K562 (cell line): ENCODE results near the gene SKP2. TPM values are rescaled to one million over a fixed set of nuclear protein-coding genes. Genes with fewer than 3 reads are reported as not detected.

Experiments
- BRD9 ChIP-seq: fragments of 450-650 bp; IDR thresholded peaks from 2 replicates; pipeline ENCODE4 v1.6.1; 2018; ENCODE audit warnings: low read depth; ENCODE audit not compliant: partially characterized antibody
- CBX1 ChIP-seq: sonication (generic); IDR thresholded peaks from 2 replicates; pipeline ENCODE4 v1.6.1; 2016; ENCODE audit warnings: antibody characterized with exemption, low read depth, mild to moderate bottlenecking
- ELF2 ChIP-seq: fragments of 250-450 bp; sonication (Bioruptor Pico); IDR thresholded peaks from 2 replicates; pipeline ENCODE4 v1.5.0; 2021; ENCODE audit warnings: mild to moderate bottlenecking
- GATA2 ChIP-seq: sonication (generic); formaldehyde crosslinking; IDR thresholded peaks from 2 replicates; pipeline ENCODE4 v1.4.0; 2020; ENCODE audit warnings: mild to moderate bottlenecking, missing genetic modification reagents
- HDAC8 ChIP-seq: fragments of 450-650 bp; IDR thresholded peaks from 2 replicates; pipeline ENCODE4 v1.6.1; 2016; ENCODE audit warnings: mild to moderate bottlenecking, missing genetic modification characterization, moderate library complexity, missing compliant biosample characterization
- KDM4B ChIP-seq, 2 experiments: fragments of 450-650 bp in 1 of 2; sonication (generic) in 1 of 2; IDR thresholded peaks; 2 replicates each; pipeline ENCODE4 v1.6.1; 2016 to 2017; ENCODE audit warnings: borderline replicate concordance in 2 of 2, antibody characterized with exemption in 1 of 2, low read depth in 1 of 2, mild to moderate bottlenecking in 1 of 2
- MBD2 ChIP-seq: sonication (generic); IDR thresholded peaks from 2 replicates; pipeline ENCODE4 v1.6.1; 2016; ENCODE audit warnings: low read depth, borderline replicate concordance
- PTBP1 ChIP-seq: fragments of 200-400 bp; formaldehyde crosslinking; IDR thresholded peaks from 2 replicates; pipeline ENCODE4 v1.6.1; 2017; ENCODE audit warnings: low read depth, low read length
- SMARCE1 ChIP-seq: fragments of 450-650 bp; IDR thresholded peaks from 2 replicates; pipeline ENCODE4 v1.7.1; 2016; ENCODE audit warnings: mild to moderate bottlenecking
- SREBF1 ChIP-seq: fragments of 150-350 bp; IDR thresholded peaks from 2 replicates; pipeline ENCODE4 v1.6.1; 2014; ENCODE audit warnings: antibody characterized with exemption, low read depth, low read length, borderline replicate concordance
- TCF3 ChIP-seq: sonication (generic); formaldehyde crosslinking; IDR thresholded peaks from 2 replicates; pipeline ENCODE4 v1.4.0; 2020; ENCODE audit warnings: mild to moderate bottlenecking, missing genetic modification reagents
- ZBED1 ChIP-seq: IDR thresholded peaks from 2 replicates; pipeline ENCODE4 v1.6.1; 2014
- ZNF311 ChIP-seq: fragments of 250-450 bp; sonication (Bioruptor Pico); IDR thresholded peaks from 2 replicates; pipeline ENCODE4 v1.4.0; 2020; ENCODE audit warnings: mild to moderate bottlenecking, moderate library complexity
- ZNF408 ChIP-seq: fragments of 250-450 bp; sonication (Bioruptor Pico); IDR thresholded peaks from 2 replicates; pipeline ENCODE4 v1.4.0; 2020; ENCODE audit warnings: low read depth, mild to moderate bottlenecking, moderate library complexity
- ZNF766 ChIP-seq: fragments of 200-800 bp; sonication (Bioruptor generic); conservative IDR thresholded peaks from 2 replicates; pipeline ENCODE4 v1.6.1; 2016; ENCODE audit warnings: missing genetic modification characterization, missing compliant biosample characterization
- polyA plus RNA-seq, 8 experiments: library from polyadenylated mRNA; depleted of rRNA in 4 of 8; stranded (reverse) in 5 of 8; unstranded in 3 of 8; fragments of >200 nt; fragmentation: Nextera tagmentation in 2 of 8; fragmentation: Illumina TruSeq in 1 of 8; extraction: Ambion mirVana in 2 of 8; extraction: Trizol in 1 of 8; gene quantifications; 2 replicates each; pipeline versions ENCODE4 v1.2.1 to v1.2.3, GENCODE V29; 2011 to 2014; ENCODE audit warnings: inconsistent platforms in 1 of 8, missing spikeins in 1 of 8
- total RNA-seq, 7 experiments: library from RNA; depleted of rRNA in 6 of 7; stranded (reverse); fragments of >200 nt in 6 of 7; fragmentation: Illumina TruSeq in 2 of 7; extraction: Trizol in 2 of 7; gene quantifications; 2 replicates each; pipeline versions ENCODE4 v1.2.1 to v1.2.3, GENCODE V29; 2011 to 2021; ENCODE audit warnings: low replicate concordance in 1 of 7
- TF ChIP-seq, protein P1 (sequence below): fragments of 250-450 bp; sonication (Bioruptor Pico); IDR thresholded peaks from 2 replicates; pipeline ENCODE4 v1.4.0; 2020; ENCODE audit warnings: mild to moderate bottlenecking, moderate library complexity, borderline replicate concordance
- TF ChIP-seq, protein P2 (sequence below): fragments of 250-450 bp; sonication (Bioruptor Pico); IDR thresholded peaks from 2 replicates; pipeline ENCODE4 v1.5.0; 2020; ENCODE audit warnings: mild to moderate bottlenecking
- TF ChIP-seq, protein P3 (sequence below): fragments of 450-650 bp; formaldehyde crosslinking; IDR thresholded peaks from 2 replicates; pipeline ENCODE4 v1.4.0; 2020; ENCODE audit warnings: mild to moderate bottlenecking, moderate library complexity
- TF ChIP-seq, protein P4 (sequence below): fragments of 250-450 bp; sonication (Bioruptor Pico); IDR thresholded peaks from 2 replicates; pipeline ENCODE4 v1.5.1; 2021; ENCODE audit warnings: mild to moderate bottlenecking
- TF ChIP-seq, protein P5 (sequence below): sonication (generic); formaldehyde crosslinking; IDR thresholded peaks from 2 replicates; pipeline ENCODE4 v1.8.0; 2022; ENCODE audit warnings: mild to moderate bottlenecking, missing genetic modification reagents

SKP2 gene
- total and polyA plus RNA-seq, 9 of the 15 experiments (the other 6 are each of a cell fraction or from before 2014, with no cell fraction given), result 30.0 to 97.5 (median 80.8) TPM

DNA sequence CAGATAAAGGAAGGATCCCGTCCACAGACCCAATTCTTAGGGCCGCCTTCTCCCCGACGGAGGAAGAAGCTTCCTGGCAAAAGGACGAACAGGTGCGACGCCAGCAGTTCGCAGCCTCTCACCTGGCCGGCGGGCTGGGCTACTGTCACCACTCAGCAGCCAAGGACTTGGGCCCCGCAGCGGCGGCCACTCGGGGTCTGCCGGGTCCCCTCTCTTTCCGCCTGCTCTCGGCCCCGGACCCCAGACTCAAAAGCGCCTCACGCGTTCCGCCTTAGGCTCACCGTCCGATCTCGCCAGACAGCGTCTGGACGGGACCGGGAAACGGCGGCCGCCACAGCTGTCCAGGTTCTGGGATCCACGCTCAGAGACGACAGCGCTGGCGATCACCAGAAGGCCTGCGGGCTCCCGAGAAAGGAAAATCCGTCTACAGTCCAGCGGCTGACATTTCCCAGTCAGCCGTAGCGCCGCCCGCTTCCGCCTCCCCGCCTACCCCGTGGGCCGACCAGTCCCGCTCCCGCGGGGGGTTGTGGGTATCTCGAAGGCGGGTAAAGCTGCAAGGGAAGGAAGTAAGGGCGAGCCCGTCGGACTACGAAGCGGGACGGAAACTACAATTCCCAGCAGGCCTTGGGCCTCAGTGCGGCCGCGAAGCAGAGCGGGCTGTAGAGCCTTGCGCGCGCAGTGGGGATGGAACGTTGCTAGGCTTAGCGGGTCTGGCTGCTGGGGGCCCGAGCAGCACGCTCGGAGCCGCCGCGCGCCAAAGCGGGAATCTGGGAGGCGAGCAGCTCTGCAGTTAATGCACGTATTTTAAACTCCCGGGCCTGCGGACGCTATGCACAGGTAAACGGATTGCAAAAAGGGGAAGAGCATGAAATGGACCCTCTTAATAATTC, at the start of gene SKP2, which contains the start of gene LMBRD2 (continued):
- TF ChIP-seq, protein P1, sequence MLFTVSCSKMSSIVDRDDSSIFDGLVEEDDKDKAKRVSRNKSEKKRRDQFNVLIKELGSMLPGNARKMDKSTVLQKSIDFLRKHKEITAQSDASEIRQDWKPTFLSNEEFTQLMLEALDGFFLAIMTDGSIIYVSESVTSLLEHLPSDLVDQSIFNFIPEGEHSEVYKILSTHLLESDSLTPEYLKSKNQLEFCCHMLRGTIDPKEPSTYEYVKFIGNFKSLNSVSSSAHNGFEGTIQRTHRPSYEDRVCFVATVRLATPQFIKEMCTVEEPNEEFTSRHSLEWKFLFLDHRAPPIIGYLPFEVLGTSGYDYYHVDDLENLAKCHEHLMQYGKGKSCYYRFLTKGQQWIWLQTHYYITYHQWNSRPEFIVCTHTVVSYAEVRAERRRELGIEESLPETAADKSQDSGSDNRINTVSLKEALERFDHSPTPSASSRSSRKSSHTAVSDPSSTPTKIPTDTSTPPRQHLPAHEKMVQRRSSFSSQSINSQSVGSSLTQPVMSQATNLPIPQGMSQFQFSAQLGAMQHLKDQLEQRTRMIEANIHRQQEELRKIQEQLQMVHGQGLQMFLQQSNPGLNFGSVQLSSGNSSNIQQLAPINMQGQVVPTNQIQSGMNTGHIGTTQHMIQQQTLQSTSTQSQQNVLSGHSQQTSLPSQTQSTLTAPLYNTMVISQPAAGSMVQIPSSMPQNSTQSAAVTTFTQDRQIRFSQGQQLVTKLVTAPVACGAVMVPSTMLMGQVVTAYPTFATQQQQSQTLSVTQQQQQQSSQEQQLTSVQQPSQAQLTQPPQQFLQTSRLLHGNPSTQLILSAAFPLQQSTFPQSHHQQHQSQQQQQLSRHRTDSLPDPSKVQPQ (CRISPR knock-in tag), result no peak
- TF ChIP-seq GATA2 (CRISPR knock-in tag), result no peak
- peak; percentile 90 for TF ChIP-seq ELF2 (CRISPR knock-in tag)
- no peak for TF ChIP-seq ZNF408 (CRISPR knock-in tag)
- TF ChIP-seq, protein P2, sequence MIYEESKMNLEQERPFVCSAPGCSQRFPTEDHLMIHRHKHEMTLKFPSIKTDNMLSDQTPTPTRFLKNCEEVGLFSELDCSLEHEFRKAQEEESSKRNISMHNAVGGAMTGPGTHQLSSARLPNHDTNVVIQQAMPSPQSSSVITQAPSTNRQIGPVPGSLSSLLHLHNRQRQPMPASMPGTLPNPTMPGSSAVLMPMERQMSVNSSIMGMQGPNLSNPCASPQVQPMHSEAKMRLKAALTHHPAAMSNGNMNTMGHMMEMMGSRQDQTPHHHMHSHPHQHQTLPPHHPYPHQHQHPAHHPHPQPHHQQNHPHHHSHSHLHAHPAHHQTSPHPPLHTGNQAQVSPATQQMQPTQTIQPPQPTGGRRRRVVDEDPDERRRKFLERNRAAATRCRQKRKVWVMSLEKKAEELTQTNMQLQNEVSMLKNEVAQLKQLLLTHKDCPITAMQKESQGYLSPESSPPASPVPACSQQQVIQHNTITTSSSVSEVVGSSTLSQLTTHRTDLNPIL (CRISPR knock-in tag), result no peak
- TF ChIP-seq TCF3 (CRISPR knock-in tag), result 0 out of 2 replicates have a peak, but pooled peaks have one; percentile 3
- no peak for TF ChIP-seq BRD9
- no peak for TF ChIP-seq HDAC8 (tag)
- TF ChIP-seq, protein P3, sequence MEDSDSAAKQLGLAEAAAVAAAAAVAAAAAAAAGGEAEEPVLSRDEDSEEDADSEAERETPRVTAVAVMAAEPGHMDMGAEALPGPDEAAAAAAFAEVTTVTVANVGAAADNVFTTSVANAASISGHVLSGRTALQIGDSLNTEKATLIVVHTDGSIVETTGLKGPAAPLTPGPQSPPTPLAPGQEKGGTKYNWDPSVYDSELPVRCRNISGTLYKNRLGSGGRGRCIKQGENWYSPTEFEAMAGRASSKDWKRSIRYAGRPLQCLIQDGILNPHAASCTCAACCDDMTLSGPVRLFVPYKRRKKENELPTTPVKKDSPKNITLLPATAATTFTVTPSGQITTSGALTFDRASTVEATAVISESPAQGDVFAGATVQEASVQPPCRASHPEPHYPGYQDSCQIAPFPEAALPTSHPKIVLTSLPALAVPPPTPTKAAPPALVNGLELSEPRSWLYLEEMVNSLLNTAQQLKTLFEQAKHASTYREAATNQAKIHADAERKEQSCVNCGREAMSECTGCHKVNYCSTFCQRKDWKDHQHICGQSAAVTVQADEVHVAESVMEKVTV (CRISPR knock-in tag), result no peak
- no peak for TF ChIP-seq KDM4B (IDR thresholded peaks at IDR 0.05; ENCODE audit: borderline replicate concordance in 2 of 2, low read depth in 1 of 2)
- TF ChIP-seq, protein P4, sequence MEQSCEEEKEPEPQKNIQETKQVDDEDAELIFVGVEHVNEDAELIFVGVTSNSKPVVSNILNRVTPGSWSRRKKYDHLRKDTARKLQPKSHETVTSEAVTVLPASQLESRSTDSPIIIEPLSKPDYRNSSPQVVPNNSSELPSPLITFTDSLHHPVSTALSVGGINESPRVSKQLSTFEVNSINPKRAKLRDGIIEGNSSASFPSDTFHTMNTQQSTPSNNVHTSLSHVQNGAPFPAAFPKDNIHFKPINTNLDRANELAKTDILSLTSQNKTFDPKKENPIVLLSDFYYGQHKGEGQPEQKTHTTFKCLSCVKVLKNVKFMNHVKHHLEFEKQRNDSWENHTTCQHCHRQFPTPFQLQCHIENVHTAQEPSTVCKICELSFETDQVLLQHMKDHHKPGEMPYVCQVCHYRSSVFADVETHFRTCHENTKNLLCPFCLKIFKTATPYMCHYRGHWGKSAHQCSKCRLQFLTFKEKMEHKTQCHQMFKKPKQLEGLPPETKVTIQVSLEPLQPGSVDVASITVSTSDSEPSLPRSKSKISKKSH, result no peak
- no peak for TF ChIP-seq ZNF311 (CRISPR knock-in tag)
- peak; percentile 88 for TF ChIP-seq ZNF766
- peak; percentile 88 for TF ChIP-seq MBD2
- 0 out of 2 replicates have a peak, but pooled peaks have one; percentile 29 for TF ChIP-seq ZBED1
- TF ChIP-seq SREBF1, result no peak
- peak; percentile 38; the same call in 1 of the 2 replicates for TF ChIP-seq CBX1
- TF ChIP-seq, protein P5, sequence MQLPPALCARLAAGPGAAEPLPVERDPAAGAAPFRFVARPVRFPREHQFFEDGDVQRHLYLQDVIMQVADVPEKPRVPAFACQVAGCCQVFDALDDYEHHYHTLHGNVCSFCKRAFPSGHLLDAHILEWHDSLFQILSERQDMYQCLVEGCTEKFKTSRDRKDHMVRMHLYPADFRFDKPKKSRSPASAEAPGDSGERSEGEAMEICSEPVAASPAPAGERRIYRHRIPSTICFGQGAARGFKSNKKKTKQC (CRISPR knock-in tag), result no peak
- no peak; the same call in 1 of the 2 replicates for TF ChIP-seq SMARCE1
- no peak for TF ChIP-seq PTBP1
